ENCODE data around the gene OR9G4.

The OR9G4 gene

DNA sequence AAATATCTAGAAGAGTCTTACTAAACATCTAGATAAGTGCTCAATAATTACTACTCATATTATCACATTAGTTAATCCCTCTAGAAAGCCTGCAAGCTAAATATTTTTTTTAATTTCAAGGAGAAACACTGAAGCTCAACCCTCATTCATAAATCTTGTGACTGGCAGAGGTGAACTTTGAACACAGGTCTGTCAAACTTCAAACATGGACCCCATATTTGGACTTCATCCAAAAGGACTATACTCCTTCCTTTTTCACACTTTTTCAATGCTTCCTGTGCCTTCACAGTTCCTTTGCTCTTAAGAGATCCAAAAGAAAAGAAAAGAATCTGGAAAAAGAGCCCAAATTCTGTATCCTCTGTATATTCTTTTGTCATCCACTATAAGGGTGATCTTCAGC is 28.3 kb upstream of the OR9G4 start:
- no peak for TF ChIP-seq EZH2phosphoT487 (IDR thresholded peaks at IDR 0.05; ENCODE audit: borderline replicate concordance, low read length)
- TF ChIP-seq, protein P1, sequence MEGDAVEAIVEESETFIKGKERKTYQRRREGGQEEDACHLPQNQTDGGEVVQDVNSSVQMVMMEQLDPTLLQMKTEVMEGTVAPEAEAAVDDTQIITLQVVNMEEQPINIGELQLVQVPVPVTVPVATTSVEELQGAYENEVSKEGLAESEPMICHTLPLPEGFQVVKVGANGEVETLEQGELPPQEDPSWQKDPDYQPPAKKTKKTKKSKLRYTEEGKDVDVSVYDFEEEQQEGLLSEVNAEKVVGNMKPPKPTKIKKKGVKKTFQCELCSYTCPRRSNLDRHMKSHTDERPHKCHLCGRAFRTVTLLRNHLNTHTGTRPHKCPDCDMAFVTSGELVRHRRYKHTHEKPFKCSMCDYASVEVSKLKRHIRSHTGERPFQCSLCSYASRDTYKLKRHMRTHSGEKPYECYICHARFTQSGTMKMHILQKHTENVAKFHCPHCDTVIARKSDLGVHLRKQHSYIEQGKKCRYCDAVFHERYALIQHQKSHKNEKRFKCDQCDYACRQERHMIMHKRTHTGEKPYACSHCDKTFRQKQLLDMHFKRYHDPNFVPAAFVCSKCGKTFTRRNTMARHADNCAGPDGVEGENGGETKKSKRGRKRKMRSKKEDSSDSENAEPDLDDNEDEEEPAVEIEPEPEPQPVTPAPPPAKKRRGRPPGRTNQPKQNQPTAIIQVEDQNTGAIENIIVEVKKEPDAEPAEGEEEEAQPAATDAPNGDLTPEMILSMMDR (IDR thresholded peaks at IDR 0.05; ENCODE audit: low read depth, low read length, poor library complexity, severe bottlenecking), result no peak
- Histone ChIP-seq H4K20me1 (ENCODE audit: control insufficient read depth, insufficient read depth, low read depth, low read length) (no peaks in the 10 kb centered on the region), H3F3A (ENCODE audit: control insufficient read depth, insufficient read depth) (no peaks in the 10 kb centered on the region), H3K9me2 (replicated peaks; ENCODE audit: control insufficient read depth, low read length) (no peaks in the 10 kb centered on the region), H3K9me3 (ENCODE audit: control insufficient read depth, insufficient read depth, low read length) (no peaks in the 10 kb centered on the region), H3K4me3 (ENCODE audit: low read length) (no peak overlapping the region), H3K27ac (ENCODE audit: low read depth, low read length) (no peak overlapping the region), H3K27me3 (ENCODE audit: control insufficient read depth, low read length) (no peaks in the 10 kb centered on the region; the same call in 1 of the 2 replicates), H3K79me2 (ENCODE audit: control insufficient read depth, low read length) (no peaks in the 10 kb centered on the region), H3K4me1 (ENCODE audit: control insufficient read depth, low read length) (no peaks in the 10 kb centered on the region), H3K4me2 (ENCODE audit: low read length) (no peak overlapping the region), H3K36me3 (ENCODE audit: control insufficient read depth, low read length) (no peaks in the 10 kb centered on the region)

DNA sequence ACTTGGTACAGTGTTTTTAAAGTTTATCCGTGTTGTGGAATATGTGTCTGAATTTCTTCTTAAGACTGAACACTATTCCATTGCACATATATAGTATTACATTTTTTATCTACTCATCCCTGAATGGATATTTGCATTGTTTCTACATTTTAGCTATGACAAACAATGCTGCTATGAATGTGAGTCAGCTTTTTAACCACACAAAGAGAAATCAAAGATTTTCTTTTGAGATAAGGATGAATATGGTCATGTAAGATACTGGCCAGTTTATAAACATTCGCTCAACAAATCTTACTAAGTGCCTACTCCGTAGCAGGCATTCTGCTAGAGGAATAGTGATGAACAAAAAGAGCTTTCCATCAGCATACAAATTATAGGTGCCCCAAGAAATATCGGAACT is 16.5 kb upstream of the OR9G4 start:
- Histone ChIP-seq H3K36me3 (ENCODE audit: control insufficient read depth, low read length) (no peaks in the 10 kb centered on the region), H3K79me2 (ENCODE audit: control insufficient read depth, low read length) (no peaks in the 10 kb centered on the region), H3K4me1 (ENCODE audit: control insufficient read depth, low read length) (no peaks in the 10 kb centered on the region), H4K20me1 (ENCODE audit: control insufficient read depth, insufficient read depth, low read depth, low read length) (no peaks in the 10 kb centered on the region), H3K27me3 (ENCODE audit: control insufficient read depth, low read length) (no peaks in the 10 kb centered on the region), H3K9me3 (ENCODE audit: control insufficient read depth, insufficient read depth, low read length) (no peaks in the 10 kb centered on the region), H3K4me3 (ENCODE audit: low read length) (no peak overlapping the region), H3K27ac (ENCODE audit: low read depth, low read length) (no peak overlapping the region), H3F3A (ENCODE audit: control insufficient read depth, insufficient read depth) (no peaks in the 10 kb centered on the region), H3K9me2 (replicated peaks; ENCODE audit: control insufficient read depth, low read length) (no peaks in the 10 kb centered on the region), H3K4me2 (ENCODE audit: low read length) (no peak overlapping the region)
- no peak for TF ChIP-seq EZH2phosphoT487 (IDR thresholded peaks at IDR 0.05; ENCODE audit: borderline replicate concordance, low read length)
- TF ChIP-seq, protein P1 (IDR thresholded peaks at IDR 0.05; ENCODE audit: low read depth, low read length, poor library complexity, severe bottlenecking), result no peak

DNA sequence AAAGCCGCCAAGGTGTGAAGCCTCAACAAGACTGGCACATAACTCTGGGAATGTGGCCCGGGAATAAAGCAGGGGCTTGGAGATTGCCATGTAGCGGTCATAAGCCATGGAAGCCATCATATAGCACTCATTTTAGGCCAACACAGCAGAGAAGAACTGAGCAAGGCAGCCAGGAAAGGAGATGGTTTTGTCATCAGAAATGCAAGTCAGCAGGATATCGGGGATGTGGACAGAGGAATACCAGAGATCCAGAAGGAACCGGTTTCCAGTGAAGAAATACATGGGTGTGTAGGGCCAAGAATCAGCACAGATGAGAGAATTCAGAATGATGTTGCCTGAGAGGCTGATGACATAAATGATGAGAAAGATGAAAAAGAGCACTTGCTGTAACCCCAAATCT is 3.0 kb upstream of the OR9G4 start:
- H3K36me3 ChIP-seq (ENCODE audit: control insufficient read depth, low read length), result no peaks in the 10 kb centered on the region
- no peak for TF ChIP-seq EZH2phosphoT487 (IDR thresholded peaks at IDR 0.05; ENCODE audit: borderline replicate concordance, low read length)
- TF ChIP-seq, protein P1 (IDR thresholded peaks at IDR 0.05; ENCODE audit: low read depth, low read length, poor library complexity, severe bottlenecking), result no peak

DNA sequence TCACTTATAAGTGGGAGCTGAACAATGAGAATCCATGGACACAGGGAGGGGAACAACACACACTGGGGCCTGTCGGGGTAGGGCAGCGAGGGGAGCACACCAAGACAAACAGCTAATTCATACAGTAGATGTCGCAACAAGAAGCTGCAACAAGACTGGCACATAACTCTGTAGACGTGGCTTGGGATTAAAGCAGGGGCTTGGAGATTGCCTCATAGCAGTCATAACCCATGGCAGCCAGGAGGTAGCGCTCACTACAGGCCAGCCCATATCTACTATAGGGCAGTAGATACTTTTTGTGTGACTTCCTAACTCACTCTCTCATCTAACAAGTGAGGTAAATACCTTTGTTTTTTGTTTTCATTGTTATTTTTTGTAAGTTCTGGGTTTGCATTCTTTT is 1.7 kb upstream of the OR9G4 start:
- H3K27ac ChIP-seq (ENCODE audit: low read depth, low read length), result no peak overlapping the region
- no peaks in the 10 kb centered on the region for H3K27me3 ChIP-seq (ENCODE audit: control insufficient read depth, low read length)
- H3K9me3 ChIP-seq (ENCODE audit: control insufficient read depth, insufficient read depth, low read length), result no peaks in the 10 kb centered on the region
- H3K4me1 ChIP-seq (ENCODE audit: control insufficient read depth, low read length), result no peaks in the 10 kb centered on the region
- H3K9me2 ChIP-seq (replicated peaks; ENCODE audit: control insufficient read depth, low read length), result no peaks in the 10 kb centered on the region
- TF ChIP-seq, protein P1 (IDR thresholded peaks at IDR 0.05; ENCODE audit: low read depth, low read length, poor library complexity, severe bottlenecking), result no peak
- no peak for TF ChIP-seq EZH2phosphoT487 (IDR thresholded peaks at IDR 0.05; ENCODE audit: borderline replicate concordance, low read length)
- no peak overlapping the region for H3K4me3 ChIP-seq (ENCODE audit: low read length)
- no peaks in the 10 kb centered on the region for H3F3A ChIP-seq (ENCODE audit: control insufficient read depth, insufficient read depth)
- no peaks in the 10 kb centered on the region for H3K36me3 ChIP-seq (ENCODE audit: control insufficient read depth, low read length)
- no peaks in the 10 kb centered on the region for H3K79me2 ChIP-seq (ENCODE audit: control insufficient read depth, low read length)
- H4K20me1 ChIP-seq (ENCODE audit: control insufficient read depth, insufficient read depth, low read depth, low read length), result no peaks in the 10 kb centered on the region
- H3K4me2 ChIP-seq (ENCODE audit: low read length), result no peak overlapping the region

More for the DNA sequence above, 3.0 kb upstream of the OR9G4 start:
- Histone ChIP-seq H3K9me2 (replicated peaks; ENCODE audit: control insufficient read depth, low read length) (no peaks in the 10 kb centered on the region), H3K4me3 (ENCODE audit: low read length) (no peak overlapping the region), H3F3A (ENCODE audit: control insufficient read depth, insufficient read depth) (no peaks in the 10 kb centered on the region), H3K79me2 (ENCODE audit: control insufficient read depth, low read length) (no peaks in the 10 kb centered on the region), H3K4me1 (ENCODE audit: control insufficient read depth, low read length) (no peaks in the 10 kb centered on the region), H3K27me3 (ENCODE audit: control insufficient read depth, low read length) (no peaks in the 10 kb centered on the region), H4K20me1 (ENCODE audit: control insufficient read depth, insufficient read depth, low read depth, low read length) (no peaks in the 10 kb centered on the region), H3K4me2 (ENCODE audit: low read length) (no peak overlapping the region), H3K27ac (ENCODE audit: low read depth, low read length) (no peak overlapping the region), H3K9me3 (ENCODE audit: control insufficient read depth, insufficient read depth, low read length) (no peaks in the 10 kb centered on the region)
